Measurements from ENCODE around the gene ERVW-1. TPM values are rescaled to one million over a fixed set of nuclear protein-coding genes. Genes with fewer than 3 reads are reported as not detected.

ERVW-1 gene
- total and polyA plus RNA-seq, 12 donors, result 0.15 TPM; not detected in 11

DNA sequence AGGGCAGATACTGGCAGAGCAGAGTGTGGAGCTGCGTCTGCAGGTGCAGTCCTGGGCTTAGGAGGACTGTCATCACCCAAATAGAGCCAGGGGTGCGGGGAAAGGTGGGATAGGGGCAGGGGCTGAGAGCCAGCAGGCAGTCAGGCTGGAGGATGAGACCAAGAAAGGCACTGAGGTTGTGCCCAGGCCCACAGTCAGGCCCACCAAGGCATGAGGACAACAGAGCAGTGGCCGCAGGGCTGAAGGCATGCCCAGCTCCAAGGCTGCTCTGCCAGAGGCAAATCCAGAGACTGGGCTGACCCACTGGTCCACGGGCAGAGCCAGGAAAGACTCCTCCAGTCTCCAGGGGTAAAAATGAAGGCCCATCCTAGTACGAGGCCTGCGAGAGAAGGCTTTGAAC lies 54.8 kb downstream of the ERVW-1 start:
- TF ChIP-seq, protein P1, sequence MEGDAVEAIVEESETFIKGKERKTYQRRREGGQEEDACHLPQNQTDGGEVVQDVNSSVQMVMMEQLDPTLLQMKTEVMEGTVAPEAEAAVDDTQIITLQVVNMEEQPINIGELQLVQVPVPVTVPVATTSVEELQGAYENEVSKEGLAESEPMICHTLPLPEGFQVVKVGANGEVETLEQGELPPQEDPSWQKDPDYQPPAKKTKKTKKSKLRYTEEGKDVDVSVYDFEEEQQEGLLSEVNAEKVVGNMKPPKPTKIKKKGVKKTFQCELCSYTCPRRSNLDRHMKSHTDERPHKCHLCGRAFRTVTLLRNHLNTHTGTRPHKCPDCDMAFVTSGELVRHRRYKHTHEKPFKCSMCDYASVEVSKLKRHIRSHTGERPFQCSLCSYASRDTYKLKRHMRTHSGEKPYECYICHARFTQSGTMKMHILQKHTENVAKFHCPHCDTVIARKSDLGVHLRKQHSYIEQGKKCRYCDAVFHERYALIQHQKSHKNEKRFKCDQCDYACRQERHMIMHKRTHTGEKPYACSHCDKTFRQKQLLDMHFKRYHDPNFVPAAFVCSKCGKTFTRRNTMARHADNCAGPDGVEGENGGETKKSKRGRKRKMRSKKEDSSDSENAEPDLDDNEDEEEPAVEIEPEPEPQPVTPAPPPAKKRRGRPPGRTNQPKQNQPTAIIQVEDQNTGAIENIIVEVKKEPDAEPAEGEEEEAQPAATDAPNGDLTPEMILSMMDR (IDR thresholded peaks at IDR 0.05), result no peak
- Histone ChIP-seq H3K36me3 (no peaks in the 10 kb centered on the region), H3K4me1 (peaks cover 0 to 13% (median 0%) of the 10 kb centered on the region in 9 donors), H3K9me3 (no peaks in the 10 kb centered on the region), H3K4me3 (no peak overlapping the region), H3K27me3 (peaks cover 0 to 21% (median 15%) of the 10 kb centered on the region in 7 donors), H3K27ac (no peak overlapping the region)
- ATAC-seq (no peak), DNase-seq (no peak)
- WGBS, 2 donors, result 96 to 99% methylated on average over 6 of the region's 6 CpGs
- intact Hi-C loops (cut with DNase I), result loop anchor here in 3 of 10 donors (10.0 kb wide), 2 partner anchors 178 to 632 kb away; partner anchors contain the start of genes ANKIB1 (in 1 of the 3) and KRIT1 (in 1 of the 3)

DNA sequence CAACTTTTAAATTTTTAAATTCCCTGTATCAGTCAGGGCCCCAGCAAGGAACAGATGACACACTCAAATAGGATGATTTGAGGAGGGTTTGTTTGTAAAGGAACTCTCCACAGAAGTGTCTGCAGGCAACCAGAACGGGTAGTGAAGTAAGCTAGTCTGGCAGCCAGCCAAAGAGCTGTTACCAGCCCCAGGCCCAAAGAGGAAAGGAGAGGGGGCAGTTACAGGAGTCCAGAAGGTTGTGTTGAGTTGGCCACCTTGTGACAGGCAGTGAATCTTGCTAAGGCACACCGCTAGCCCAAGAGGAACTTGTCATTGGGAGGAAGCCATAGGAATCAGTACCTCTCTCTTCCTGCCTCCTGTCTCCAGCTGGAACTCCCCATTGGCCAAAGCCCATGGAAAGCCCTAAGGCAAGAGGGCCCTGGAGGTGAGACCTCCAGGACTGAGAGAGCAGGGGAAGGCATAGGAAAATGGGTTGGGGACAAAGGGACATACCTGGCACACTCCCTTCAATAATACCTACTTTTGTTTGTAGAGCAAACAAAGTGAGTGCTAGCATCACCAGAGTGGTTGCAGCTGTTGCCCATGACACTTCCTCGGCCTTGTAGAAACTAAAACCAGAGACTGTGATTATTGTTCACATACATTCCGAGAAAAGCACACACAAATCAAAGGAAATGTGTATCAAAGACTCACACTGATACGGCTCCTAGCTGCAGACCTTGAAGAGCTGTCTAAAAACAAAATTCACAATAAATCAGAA lies 55.9 kb downstream of the ERVW-1 start:
- Histone ChIP-seq H3K27me3 (peaks cover 0 to 17% (median 15%) of the 10 kb centered on the region in 7 donors), H3K36me3 (no peaks in the 10 kb centered on the region), H3K27ac (no peak overlapping the region), H3K4me3 (no peak overlapping the region), H3K4me1 (peaks cover 0 to 13% (median 0%) of the 10 kb centered on the region in 9 donors), H3K9me3 (no peaks in the 10 kb centered on the region)
- intact Hi-C loops (cut with DNase I), result loop anchor here in 3 of 10 donors (10.0 kb wide), 2 partner anchors 177 to 633 kb away; partner anchors contain the start of genes ANKIB1 (in 1 of the 3) and KRIT1 (in 1 of the 3)
- TF ChIP-seq, protein P1 (IDR thresholded peaks at IDR 0.05), result no peak
- DNase-seq, result no peak
- ATAC-seq, result no peak
- 58 to 60% methylated on average over 5 of the region's 5 CpGs for WGBS, 2 donors

Other genes starting within 250 kb of the ERVW-1 start
- 10 to 100 TPM; 21.9 to 40.8 (median 32.1) TPM for gene KRIT1, start 232.0 kb downstream of the ERVW-1 start, total RNA-seq
- 10 to 100 TPM; 12.0 to 18.6 TPM for gene KRIT1, start 232.0 kb downstream of the ERVW-1 start, polyA plus RNA-seq
- 10 to 100 TPM; 28.7 to 71.0 (median 45.7) TPM for gene ANKIB1, start 232.0 kb downstream of the ERVW-1 start, total RNA-seq
- 10 to 100 TPM in 1 of 2 donors, 1 to 10 TPM in 1; 5.5 to 11.2 TPM for gene ANKIB1, start 232.0 kb downstream of the ERVW-1 start, polyA plus RNA-seq
- gene GATAD1, start 30.5 kb downstream of the ERVW-1 start, total RNA-seq, result 10 to 100 TPM; 10.0 to 16.8 (median 14.2) TPM
- 10 to 100 TPM; 10.0 to 25.2 TPM for gene GATAD1, start 30.5 kb downstream of the ERVW-1 start, polyA plus RNA-seq
- gene PEX1, start 50.6 kb upstream of the ERVW-1 start, total RNA-seq, result 10 to 100 TPM; 13.0 to 19.8 (median 15.6) TPM
- 10 to 100 TPM in 1 of 2 donors, 1 to 10 TPM in 1; 4.1 to 14.1 TPM for gene PEX1, start 50.6 kb upstream of the ERVW-1 start, polyA plus RNA-seq
- gene RBM48, start 50.8 kb upstream of the ERVW-1 start, total RNA-seq, result 10 to 100 TPM in 8 of 10 donors, 1 to 10 TPM in 2; 9.4 to 17.3 (median 10.2) TPM
- gene RBM48, start 50.8 kb upstream of the ERVW-1 start, polyA plus RNA-seq, result 1 to 10 TPM; 6.7 to 6.8 TPM
- 10 to 100 TPM in 4 of 10 donors, 1 to 10 TPM in 6; 8.0 to 16.1 (median 9.8) TPM for gene FAM133B, start 112.4 kb upstream of the ERVW-1 start, total RNA-seq
- 10 to 100 TPM in 1 of 2 donors, 1 to 10 TPM in 1; 8.4 to 37.0 TPM for gene FAM133B, start 112.4 kb upstream of the ERVW-1 start, polyA plus RNA-seq